ENCODE data around the gene TRUB2. TPM values are rescaled to one million over a fixed set of nuclear protein-coding genes. Genes with fewer than 3 reads are reported as not detected.

Gene TRUB2
- total RNA-seq, 4 donors from 2014 or later: 13.2 to 15.6 (median 15.3) TPM

GRCh38 chr9:128323212-128323730 is 1.0 kb upstream of the TRUB2 start:
- no peak for TF ChIP-seq POLR2A (IDR thresholded peaks at IDR 0.05)
- TF ChIP-seq, protein P1, sequence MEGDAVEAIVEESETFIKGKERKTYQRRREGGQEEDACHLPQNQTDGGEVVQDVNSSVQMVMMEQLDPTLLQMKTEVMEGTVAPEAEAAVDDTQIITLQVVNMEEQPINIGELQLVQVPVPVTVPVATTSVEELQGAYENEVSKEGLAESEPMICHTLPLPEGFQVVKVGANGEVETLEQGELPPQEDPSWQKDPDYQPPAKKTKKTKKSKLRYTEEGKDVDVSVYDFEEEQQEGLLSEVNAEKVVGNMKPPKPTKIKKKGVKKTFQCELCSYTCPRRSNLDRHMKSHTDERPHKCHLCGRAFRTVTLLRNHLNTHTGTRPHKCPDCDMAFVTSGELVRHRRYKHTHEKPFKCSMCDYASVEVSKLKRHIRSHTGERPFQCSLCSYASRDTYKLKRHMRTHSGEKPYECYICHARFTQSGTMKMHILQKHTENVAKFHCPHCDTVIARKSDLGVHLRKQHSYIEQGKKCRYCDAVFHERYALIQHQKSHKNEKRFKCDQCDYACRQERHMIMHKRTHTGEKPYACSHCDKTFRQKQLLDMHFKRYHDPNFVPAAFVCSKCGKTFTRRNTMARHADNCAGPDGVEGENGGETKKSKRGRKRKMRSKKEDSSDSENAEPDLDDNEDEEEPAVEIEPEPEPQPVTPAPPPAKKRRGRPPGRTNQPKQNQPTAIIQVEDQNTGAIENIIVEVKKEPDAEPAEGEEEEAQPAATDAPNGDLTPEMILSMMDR (IDR thresholded peaks at IDR 0.05): no peak
- Histone ChIP-seq H3K27me3 (no peaks in the 10 kb centered on the region), H3K27ac (peak overlapping the region; percentile 84 to 97 (median 96)), H3K36me3 (peaks cover 3 to 60% (median 5%) of the 10 kb centered on the region in 3 donors), H3K4me3 (peak overlapping the region; percentile 73 to 94 (median 89)), H3K9me3 (no peaks in the 10 kb centered on the region), H3K4me1 (peaks cover 18 to 56% (median 35%) of the 10 kb centered on the region in 3 donors)
- intact Hi-C loops (cut with DNase I): no loop called here
- DNase-seq: no peak
- WGBS, 2 donors: 11 to 18% methylated on average over 14 to 16 of the region's 16 CpGs

DNA sequence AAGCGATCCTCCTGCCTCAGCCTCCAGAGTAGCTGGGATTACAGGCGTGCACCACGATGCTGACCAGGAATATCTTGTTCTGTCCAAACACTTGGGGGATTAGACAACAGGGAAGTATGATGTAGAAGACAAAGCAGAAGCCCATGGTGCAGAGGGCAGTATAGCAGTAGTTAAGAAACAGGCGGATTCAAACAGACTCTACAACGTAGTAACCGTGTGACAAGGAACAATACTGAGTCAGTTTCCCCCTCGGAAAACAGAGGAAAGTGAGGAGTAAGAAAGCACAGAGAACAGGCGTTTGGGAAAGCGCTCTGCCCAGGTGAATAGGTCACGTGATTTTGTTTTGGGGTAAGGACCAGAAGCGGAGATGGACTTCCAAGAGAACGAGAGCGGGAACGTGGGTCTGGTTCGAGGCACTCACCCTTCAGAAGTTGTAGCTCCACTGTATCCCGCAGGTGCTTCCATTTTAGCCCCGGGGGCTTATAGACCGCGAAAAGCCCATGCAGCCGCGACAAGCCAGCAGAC is 306 bp downstream of the TRUB2 start:
- peak overlapping the region; percentile 84 to 97 (median 96) for H3K27ac ChIP-seq
- H3K9me3 ChIP-seq: no peaks in the 10 kb centered on the region
- H3K27me3 ChIP-seq: no peaks in the 10 kb centered on the region
- DNase-seq: no peak
- peak overlapping the region; percentile 73 to 94 (median 89) for H3K4me3 ChIP-seq
- 1 to 3% methylated on average over 14 to 18 of the region's 21 CpGs for WGBS, 2 donors
- intact Hi-C loops (cut with DNase I): no loop called here
- H3K4me1 ChIP-seq: peaks cover 18 to 56% (median 35%) of the 10 kb centered on the region in 3 donors
- TF ChIP-seq, protein P1 (IDR thresholded peaks at IDR 0.05): no peak
- TF ChIP-seq POLR2A (IDR thresholded peaks at IDR 0.05): no peak
- H3K36me3 ChIP-seq: peaks cover 2 to 60% (median 5%) of the 10 kb centered on the region in 3 donors

DNA sequence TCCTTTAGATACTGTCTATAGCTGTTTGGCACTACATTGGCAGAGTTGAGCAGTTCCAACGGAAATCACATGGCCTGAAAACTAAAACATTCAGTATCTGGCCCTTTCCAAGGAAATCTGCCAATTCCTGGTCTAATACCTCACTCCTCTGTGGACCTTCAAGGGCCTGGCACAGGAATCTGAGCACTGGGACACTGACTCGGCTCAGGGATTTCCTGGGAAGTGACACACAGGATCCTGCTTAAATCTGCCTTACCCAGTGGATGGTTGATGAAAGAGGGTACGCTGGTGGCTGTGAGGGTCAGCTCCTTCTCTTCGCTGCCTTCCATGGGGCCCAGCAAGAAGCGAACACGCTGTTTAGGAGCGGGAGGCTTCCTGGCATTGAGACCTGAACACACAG is 904 bp downstream of the TRUB2 start:
- 83 to 85% methylated on average over 6 to 7 of the region's 7 CpGs for WGBS, 2 donors
- Histone ChIP-seq H3K9me3 (no peaks in the 10 kb centered on the region), H3K4me1 (peaks cover 18 to 54% (median 35%) of the 10 kb centered on the region in 3 donors), H3K27me3 (no peaks in the 10 kb centered on the region), H3K27ac (peak overlapping the region in 3 of 4 donors; percentile 84 to 97 (median 95)), H3K4me3 (peak overlapping the region; percentile 73 to 94 (median 89)), H3K36me3 (peaks cover 0 to 60% (median 5%) of the 10 kb centered on the region in 3 donors)
- TF ChIP-seq POLR2A (IDR thresholded peaks at IDR 0.05): no peak
- TF ChIP-seq, protein P1 (IDR thresholded peaks at IDR 0.05): no peak
- no peak for DNase-seq
- intact Hi-C loops (cut with DNase I): no loop called here

- Histone ChIP-seq H3K4me1 (peaks cover 8 to 19% (median 9%) of the 10 kb centered on the region in 3 donors), H3K27me3 (no peaks in the 10 kb centered on the region), H3K9me3 (no peaks in the 10 kb centered on the region), H3K36me3 (peaks cover 0 to 82% (median 11%) of the 10 kb centered on the region in 3 donors), H3K4me3 (no peak overlapping the region), H3K27ac (peak overlapping the region; percentile 39 to 68 (median 64))
- no peak for TF ChIP-seq POLR2A (IDR thresholded peaks at IDR 0.05)
- TF ChIP-seq, protein P1 (IDR thresholded peaks at IDR 0.05): no peak
- WGBS, 2 donors: 61 to 74% methylated on average over 2 of the region's 2 CpGs
- intact Hi-C loops (cut with DNase I): no loop called here
- no peak for DNase-seq
Observed at GRCh38 chr9:128317629-128318028, 4.6 kb downstream of the TRUB2 start.

- DNase-seq: no peak
- Histone ChIP-seq H3K9me3 (no peaks in the 10 kb centered on the region), H3K27me3 (no peaks in the 10 kb centered on the region), H3K4me1 (peaks cover 3 to 13% (median 3%) of the 10 kb centered on the region in 3 donors), H3K27ac (peak overlapping the region in 2 of 4 donors; percentile 62 to 68), H3K4me3 (no peak overlapping the region), H3K36me3 (peaks cover 1 to 93% (median 12%) of the 10 kb centered on the region in 3 donors)
- TF ChIP-seq POLR2A (IDR thresholded peaks at IDR 0.05): no peak
- WGBS, 2 donors: 72 to 78% methylated on average over 7 to 8 of the region's 9 CpGs
- intact Hi-C loops (cut with DNase I): no loop called here
Observed at GRCh38 chr9:128316421-128316820, 5.8 kb downstream of the TRUB2 start.
